Endothelial cell of umbilical vein (primary cell): ENCODE measurements around the gene CIBAR2. TPM values are rescaled to one million over a fixed set of nuclear protein-coding genes. Genes with fewer than 3 reads are reported as not detected.

Experiments
- BruUV-seq: library from RNA; stranded (reverse); fragments of 400-500 nt; replicated peaks from 2 replicates; lab custom pipeline; 2021; lab: Mats Ljungman, UMichigan
- CTCF ChIA-PET: fragments of 300-600, 350-600 bp; sonication (Branson Sonifier 250); formaldehyde crosslinking; loops from one replicate; lab custom pipeline; 2021; ENCODE audit warnings: antibody characterized with exemption, inconsistent platforms; lab: Charles Lee
- POLR2A ChIA-PET: fragments of 300-600, 350-600 bp; sonication (Branson Sonifier 250); formaldehyde crosslinking; loops from one replicate; lab custom pipeline; 2021; ENCODE audit warnings: antibody characterized with exemption, inconsistent platforms; lab: Charles Lee
- DNase-seq: peaks from one replicate; pipeline ENCODE4 v3.0.0-alpha.2; 2011; ENCODE audit warnings: low read depth, low spot score
- FAIRE-seq: peaks from 2 replicates; lab custom pipeline; 2011; peaks lifted over from hg19 to GRCh38; lab: Jason Lieb, UNC
- H2AFZ ChIP-seq: 2 replicates; pipeline ENCODE4 v1.6.0; 2012; ENCODE audit warnings: low read depth, low read length, control low read depth, inconsistent platforms
- H3K27ac ChIP-seq: 2 replicates; pipeline ENCODE4 v1.5.1; 2011; ENCODE audit warnings: low read depth, mild to moderate bottlenecking, control low read depth, low read length, moderate library complexity; ENCODE audit not compliant: insufficient read depth
- H3K27me3 ChIP-seq, 2 experiments: 2 replicates each; pipeline versions ENCODE4 v1.6.0 to v1.6.1; 2011; ENCODE audit warnings: low read length in 2 of 2, mixed read lengths in 1 of 2; ENCODE audit not compliant: control insufficient read depth in 2 of 2, insufficient read depth in 2 of 2
- H3K36me3 ChIP-seq, 2 experiments: 2 replicates in 1 of 2; 3 replicates in 1 of 2; pipeline ENCODE4 v1.5.1; 2011; ENCODE audit warnings: low read length in 2 of 2, mild to moderate bottlenecking in 1 of 2, moderate library complexity in 1 of 2; ENCODE audit not compliant: control insufficient read depth in 2 of 2, insufficient read depth in 2 of 2; ENCODE audit errors: extremely low read depth in 1 of 2
- H3K4me1 ChIP-seq: 3 replicates; pipeline ENCODE4 v1.5.1; 2011; ENCODE audit warnings: mild to moderate bottlenecking, low read length; ENCODE audit not compliant: control insufficient read depth, insufficient read depth; ENCODE audit errors: extremely low read depth
- H3K4me2 ChIP-seq: 2 replicates; pipeline ENCODE4 v1.6.1; 2011; ENCODE audit warnings: low read length, control low read depth, mixed read lengths; ENCODE audit not compliant: insufficient read depth
- H3K4me3 ChIP-seq, 3 experiments: fragments of 200-600 bp in 1 of 3; sonication (generic), shearing (Covaris generic) in 1 of 3; replicated peaks in 1 of 3; 2 replicates each; pipeline ENCODE4 v1.5.1; 2011 to 2016; ENCODE audit warnings: control low read depth in 3 of 3, low read length in 3 of 3, mild to moderate bottlenecking in 2 of 3, inconsistent platforms in 1 of 3, low read depth in 1 of 3, moderate library complexity in 1 of 3; ENCODE audit not compliant: insufficient read depth in 1 of 3
- H3K79me2 ChIP-seq: 2 replicates; pipeline ENCODE4 v1.6.0; 2012; ENCODE audit warnings: low read length, inconsistent platforms; ENCODE audit not compliant: control insufficient read depth, insufficient read depth
- H3K9ac ChIP-seq: replicated peaks from 2 replicates; pipeline ENCODE3; 2011; ENCODE audit warnings: low read length, control low read depth; ENCODE audit not compliant: insufficient read depth; ENCODE audit errors: extremely low read depth
- H3K9me1 ChIP-seq: replicated peaks from 3 replicates; pipeline ENCODE4 v1.6.0; 2011; ENCODE audit warnings: mild to moderate bottlenecking, low read length; ENCODE audit not compliant: control insufficient read depth, insufficient read depth; ENCODE audit errors: extremely low read depth
- H3K9me3 ChIP-seq: replicated peaks from 2 replicates; pipeline ENCODE4 v1.5.1; 2012; ENCODE audit warnings: low read length, inconsistent platforms; ENCODE audit not compliant: control insufficient read depth, insufficient read depth
- H4K20me1 ChIP-seq: replicated peaks from 2 replicates; pipeline ENCODE3; 2011; ENCODE audit warnings: mild to moderate bottlenecking, low read length; ENCODE audit not compliant: control insufficient read depth, insufficient read depth; ENCODE audit errors: extremely low read depth
- CTCF ChIP-seq, 2 donors: IDR thresholded peaks; 1 replicate in 1 of 2; 2 replicates in 1 of 2; pipeline ENCODE4 v1.5.1; 2011; ENCODE audit warnings: low read length in 2 of 2, mild to moderate bottlenecking in 2 of 2, moderate library complexity in 2 of 2, control low read depth in 1 of 2, inconsistent platforms in 1 of 2, low read depth in 1 of 2; ENCODE audit not compliant: insufficient read depth in 1 of 2; ENCODE audit errors: extremely low read depth in 1 of 2
- EZH2 ChIP-seq: IDR thresholded peaks from 2 replicates; pipeline ENCODE4 v1.6.1; 2012; ENCODE audit warnings: borderline replicate concordance, low read depth, mild to moderate bottlenecking, moderate library complexity, low read length, inconsistent platforms; ENCODE audit not compliant: severe bottlenecking
- FOS ChIP-seq: IDR thresholded peaks from 2 replicates; pipeline ENCODE4 v1.6.1; 2011; ENCODE audit warnings: mild to moderate bottlenecking, low read length, moderate library complexity, borderline replicate concordance; ENCODE audit not compliant: insufficient read depth
- GATA2 ChIP-seq: IDR thresholded peaks from 2 replicates; pipeline ENCODE4 v1.7.0; 2011; ENCODE audit warnings: low read depth, mild to moderate bottlenecking, moderate library complexity, mixed read lengths, low read length; ENCODE audit not compliant: insufficient read length, insufficient read depth
- JUN ChIP-seq: IDR thresholded peaks from 2 replicates; pipeline ENCODE4 v1.6.1; 2011; ENCODE audit warnings: borderline replicate concordance, low read depth; ENCODE audit not compliant: insufficient read length, insufficient read depth
- MAX ChIP-seq: IDR thresholded peaks from 2 replicates; pipeline ENCODE4 v1.6.1; 2011; ENCODE audit not compliant: insufficient read depth, insufficient read length
- MYC ChIP-seq: IDR thresholded peaks from one replicate; pipeline ENCODE4 v1.6.1; 2011; ENCODE audit warnings: mild to moderate bottlenecking, low read depth, low read length
- POLR2A ChIP-seq: IDR thresholded peaks from 2 replicates; pipeline ENCODE4 v1.6.1; 2012; ENCODE audit warnings: low read depth, mild to moderate bottlenecking, control low read depth, low read length
- POLR2AphosphoS5 ChIP-seq: IDR thresholded peaks from 2 replicates; pipeline ENCODE4 v1.6.1; 2012; ENCODE audit warnings: low read depth, mild to moderate bottlenecking, control low read depth, low read length, moderate library complexity; ENCODE audit not compliant: insufficient read depth
- dilution Hi-C: fragments of 300-500 bp; cut with MboI; formaldehyde crosslinking; loops from one replicate; pipeline ENCODE4 v1.15.0; 2019; ENCODE audit warnings: low sequenced_read_pairs; ENCODE audit not compliant: extremely low pct_ligation_motif_present
- intact Hi-C: fragments of 100-400 bp; cut with micrococcal nuclease; formaldehyde crosslinking; loops from one replicate; pipeline ENCODE4 v1.10.0; 2022
- polyA plus RNA-seq, 4 experiments: library from polyadenylated mRNA; depleted of rRNA in 3 of 4; stranded (reverse) in 3 of 4; unstranded in 1 of 4; fragments of >200 nt; gene quantifications; 2 replicates each; pipeline versions ENCODE4 v1.2.1 to v1.2.3, GENCODE V29; 2011 to 2012; ENCODE audit warnings: missing spikeins in 1 of 4
- total RNA-seq: library from RNA; stranded (reverse); gene quantifications from 2 replicates; pipeline ENCODE4 v1.2.3, GENCODE V29; 2021

Gene CIBAR2
- total and polyA plus RNA-seq, 2 donors (not counting 3 experiments of a cell fraction or from before 2014, with no cell fraction given) = 0.07 TPM; not detected in 1

- H4K20me1 ChIP-seq = no peaks in the 10 kb centered on the region
- H3K27ac ChIP-seq = no peak overlapping the region
- ChIA-PET CTCF (interaction anchor here (1.6 to 3.7 kb wide), 3 partner anchors 8 to 161 kb away, joined by 20 to 123 read pairs (median 24); no protein-coding TSS in a partner anchor), POLR2A (no interaction called here)
- no peaks in the 10 kb centered on the region for H3K4me1 ChIP-seq
- DNase-seq (no peak), FAIRE-seq (no peak)
- peaks cover 0 to under 1% of the 10 kb centered on the region in 2 experiments for H3K27me3 ChIP-seq
- H3K36me3 ChIP-seq = no peaks in the 10 kb centered on the region
- intact Hi-C loops = loop anchor here (5.0 to 10.0 kb wide), 2 partner anchors 61 to 333 kb away; partner anchors contain the start of gene KIAA0513
- H3K79me2 ChIP-seq = no peaks in the 10 kb centered on the region
- no TSS peak for BruUV-seq
- no peak overlapping the region for H3K4me2 ChIP-seq
- H2AFZ ChIP-seq = no peak overlapping the region
- TF ChIP-seq JUN (no peak), MAX (no peak), EZH2 (no peak), GATA2 (no peak), POLR2A (no peak), POLR2AphosphoS5 (no peak), FOS (no peak), CTCF (IDR thresholded peaks at IDR 0.05; ENCODE audit: extremely low read depth in 1 of 2, insufficient read depth in 1 of 2, low read depth in 1 of 2, low read length in 2 of 2) (no peak), MYC (no peak)
- H3K9me3 ChIP-seq = no peaks in the 10 kb centered on the region
- no peaks in the 10 kb centered on the region for H3K9me1 ChIP-seq
- dilution Hi-C loops = no loop called here
- no peak overlapping the region for H3K4me3 ChIP-seq
- no peak overlapping the region for H3K9ac ChIP-seq
These were observed 24.2 kb downstream of the CIBAR2 start for GRCh38 chr16:85087899-85088569.
